NCI-H345 (cell line): ENCODE measurements around the gene NPB.

Source experiments
- DNase-seq: peaks from one replicate; lab custom pipeline; 2025; lab: John Stamatoyannopoulos, UW

The NPB gene

DNA sequence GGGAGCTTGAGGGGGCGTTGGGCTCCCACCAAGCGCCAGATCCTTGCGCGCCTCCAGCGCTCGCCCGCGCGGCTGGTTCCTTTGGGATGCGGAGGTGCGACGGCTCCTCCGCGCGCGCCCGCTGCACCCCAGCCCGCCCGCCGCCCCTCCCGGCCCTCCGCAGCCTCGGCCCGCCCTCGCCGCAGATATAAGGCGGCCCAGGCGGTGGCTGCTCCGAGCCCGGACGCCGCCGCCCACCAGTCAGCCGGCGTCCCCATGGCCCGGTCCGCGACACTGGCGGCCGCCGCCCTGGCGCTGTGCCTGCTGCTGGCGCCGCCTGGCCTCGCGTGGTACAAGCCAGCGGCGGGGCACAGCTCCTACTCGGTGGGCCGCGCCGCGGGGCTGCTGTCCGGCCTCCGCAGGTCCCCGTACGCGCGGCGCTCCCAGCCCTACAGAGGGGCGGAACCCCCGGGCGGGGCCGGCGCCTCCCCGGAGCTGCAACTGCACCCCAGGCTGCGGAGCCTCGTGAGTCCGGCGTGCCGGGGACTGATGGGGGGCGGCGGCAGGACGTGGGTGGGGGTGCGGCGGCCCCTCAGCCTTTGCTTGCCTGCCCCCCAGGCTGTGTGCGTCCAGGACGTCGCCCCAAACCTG lies at the start of gene NPB:
Gene NPB, plus strand, starts transcription at position 216 of the 630 bp plus-strand sequence. Its CDS starts 40 bp downstream, at position 256.
- DNase-seq, result peak; percentile 22

DNA sequence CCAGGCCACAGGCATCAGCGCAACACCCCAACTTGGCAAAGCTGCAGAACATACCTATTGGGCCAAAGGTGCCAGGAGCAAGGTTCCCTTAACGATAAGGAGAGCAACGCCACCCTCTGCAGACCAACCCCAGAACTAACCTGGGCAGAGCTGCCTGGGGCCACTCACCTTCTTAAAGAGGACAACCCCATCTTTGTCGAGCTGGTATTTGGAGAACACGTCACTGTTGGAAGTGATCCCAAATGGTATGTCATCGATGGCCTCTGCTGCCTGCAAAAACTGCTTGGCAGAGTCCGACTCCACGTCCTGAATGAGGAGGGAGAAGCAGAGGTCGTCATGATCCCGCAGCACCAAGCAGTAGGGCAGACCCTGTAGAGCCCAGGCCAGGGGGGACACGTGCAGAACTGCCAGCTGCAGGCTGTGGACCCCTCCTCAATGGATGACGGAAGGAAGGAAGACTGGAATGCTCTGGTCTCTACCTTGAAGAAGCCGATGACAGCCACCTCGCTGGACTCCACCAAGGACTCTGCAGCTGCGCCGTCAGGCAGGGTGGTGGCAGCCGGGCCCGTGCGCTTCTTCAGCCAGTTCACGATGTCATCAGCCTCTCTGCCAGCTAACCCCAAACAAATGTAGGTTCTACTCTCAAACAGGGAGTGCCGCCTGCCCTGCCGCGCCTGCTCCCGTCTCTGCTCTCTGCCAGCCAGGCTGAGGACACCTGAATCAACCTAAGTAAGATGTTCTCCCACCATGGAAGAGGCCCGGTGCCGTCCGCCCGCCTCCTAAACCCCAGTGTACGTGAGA lies 46.9 kb upstream of the NPB start:
- no peak for DNase-seq

DNA sequence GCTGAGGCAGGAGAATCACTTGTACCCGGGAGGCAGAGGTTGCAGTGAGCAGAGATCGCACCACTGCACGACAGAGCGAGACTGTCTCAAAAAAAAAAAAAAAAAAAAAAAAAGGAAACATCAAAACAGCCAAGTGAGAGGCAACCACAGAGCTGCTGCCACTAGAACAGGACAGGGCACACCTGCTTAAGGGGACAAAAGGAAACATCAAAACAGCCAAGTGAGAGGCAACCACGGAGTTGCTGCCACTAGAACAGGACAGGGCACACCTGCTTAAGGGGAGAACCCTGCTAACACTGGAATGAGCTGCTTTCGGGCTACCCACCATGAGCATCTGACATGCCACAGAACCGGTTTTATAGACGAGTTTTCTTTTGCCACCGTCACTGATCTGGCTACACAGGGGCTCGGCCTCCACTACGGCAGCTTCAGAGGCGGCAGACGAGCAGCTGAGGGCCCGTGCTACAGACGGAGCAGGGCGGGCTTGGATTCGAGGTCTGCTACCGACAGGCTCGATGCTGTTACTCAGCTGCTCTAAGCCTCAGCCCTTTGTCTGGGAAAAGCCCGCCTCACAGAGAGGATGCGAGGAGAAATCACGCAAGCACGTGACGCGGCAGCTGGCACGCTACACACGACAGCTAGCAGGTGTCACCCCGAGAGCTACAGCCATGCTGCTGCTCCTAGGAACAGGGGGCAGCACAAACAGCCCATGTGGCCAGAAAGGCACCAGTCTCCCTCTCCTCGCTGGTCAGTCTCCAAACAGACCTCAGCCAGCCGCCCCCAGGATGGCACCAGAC lies 43.7 kb upstream of the NPB start:
- DNase-seq, result no peak

DNA sequence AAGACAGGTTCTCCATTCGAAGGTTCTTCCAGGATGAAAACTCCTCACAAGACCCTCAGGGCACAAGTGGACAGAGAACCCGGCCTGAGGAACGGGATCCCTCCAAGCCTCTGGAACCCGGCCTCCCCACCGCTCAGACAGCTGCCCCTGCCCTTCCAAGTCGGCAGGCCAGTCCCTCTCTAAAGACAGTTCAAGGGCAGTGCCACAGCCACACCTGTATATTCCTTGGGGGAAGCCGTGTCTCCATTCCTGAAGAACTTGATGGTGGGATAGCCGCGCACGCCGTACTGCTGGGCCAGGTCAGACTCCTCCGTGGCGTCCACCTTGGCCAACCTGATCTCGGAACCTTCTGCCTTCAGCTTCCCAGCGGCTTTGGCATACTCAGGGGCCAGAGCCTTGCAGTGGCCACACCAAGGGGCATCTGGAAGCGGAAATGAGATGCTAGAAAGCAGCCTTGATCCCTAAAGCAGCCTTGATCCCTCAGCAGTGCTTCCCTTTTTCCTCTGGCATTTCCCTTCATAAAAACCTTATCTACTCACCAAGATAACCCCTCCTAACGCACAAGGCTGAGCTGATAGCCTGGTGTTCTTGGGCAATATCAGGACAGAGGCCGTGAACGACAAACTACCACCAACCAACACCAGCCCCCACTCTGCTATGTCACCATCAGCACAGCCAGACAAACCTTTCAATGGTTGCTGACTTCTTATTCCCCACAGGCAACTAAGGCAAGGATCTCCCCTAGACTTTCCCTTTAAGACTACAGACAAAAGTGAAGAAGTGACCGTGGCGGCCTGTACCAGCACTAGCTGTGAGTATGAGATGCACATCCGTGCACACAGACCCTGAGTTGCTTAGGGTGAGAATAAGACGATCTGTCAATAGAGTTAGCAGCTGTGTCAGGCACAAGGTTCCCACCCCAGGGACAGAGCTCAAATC lies 42.8 kb upstream of the NPB start:
- DNase-seq, result no peak

DNA sequence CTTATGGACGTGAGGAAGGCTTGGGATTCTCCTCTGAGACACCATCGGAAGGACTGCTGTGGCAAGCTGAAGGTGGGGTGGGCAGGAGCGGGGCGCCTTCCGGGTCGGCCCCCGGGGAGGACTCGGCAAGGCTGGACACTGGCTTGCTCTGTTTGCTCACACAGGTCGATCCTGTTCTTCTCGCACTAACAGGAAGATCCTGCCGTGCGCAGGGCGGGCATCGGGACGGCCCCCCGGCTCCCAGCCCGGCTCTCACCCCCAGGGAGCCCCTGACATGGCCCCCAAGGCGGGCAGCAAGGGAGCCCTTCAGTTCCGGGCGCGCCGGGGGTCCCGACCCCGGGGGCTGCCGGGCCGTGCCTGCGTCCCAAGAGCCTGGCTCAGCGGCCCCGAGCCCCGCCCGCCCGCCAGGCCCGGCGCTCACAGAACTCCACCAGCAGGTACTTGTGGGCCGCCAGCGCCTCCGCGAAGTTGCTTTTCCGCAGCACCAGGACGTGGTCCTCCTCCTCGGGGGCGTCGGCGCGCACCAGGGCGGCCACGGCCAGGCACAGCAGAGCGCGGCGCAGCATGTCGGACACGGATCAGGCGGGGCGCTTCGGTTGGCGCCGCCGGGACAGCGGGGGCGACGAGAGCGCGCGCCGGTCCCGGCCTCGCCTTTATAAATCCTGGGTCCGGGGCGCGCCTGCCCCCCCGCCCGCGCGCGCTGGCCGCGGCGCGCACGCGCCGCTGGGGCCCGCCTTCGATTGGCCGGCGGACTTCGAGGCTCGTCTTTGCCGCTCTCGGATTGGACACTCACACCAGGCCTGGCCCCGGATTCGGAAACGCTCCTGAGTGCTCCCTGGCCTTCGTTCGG lies 41.9 kb upstream of the NPB start, which contains the start of gene P4HB:
Gene P4HB, minus strand, starts transcription at position 630 of the 850 bp plus-strand sequence. Its CDS starts 64 bp downstream, at position 566.
- DNase-seq, result no peak

DNA sequence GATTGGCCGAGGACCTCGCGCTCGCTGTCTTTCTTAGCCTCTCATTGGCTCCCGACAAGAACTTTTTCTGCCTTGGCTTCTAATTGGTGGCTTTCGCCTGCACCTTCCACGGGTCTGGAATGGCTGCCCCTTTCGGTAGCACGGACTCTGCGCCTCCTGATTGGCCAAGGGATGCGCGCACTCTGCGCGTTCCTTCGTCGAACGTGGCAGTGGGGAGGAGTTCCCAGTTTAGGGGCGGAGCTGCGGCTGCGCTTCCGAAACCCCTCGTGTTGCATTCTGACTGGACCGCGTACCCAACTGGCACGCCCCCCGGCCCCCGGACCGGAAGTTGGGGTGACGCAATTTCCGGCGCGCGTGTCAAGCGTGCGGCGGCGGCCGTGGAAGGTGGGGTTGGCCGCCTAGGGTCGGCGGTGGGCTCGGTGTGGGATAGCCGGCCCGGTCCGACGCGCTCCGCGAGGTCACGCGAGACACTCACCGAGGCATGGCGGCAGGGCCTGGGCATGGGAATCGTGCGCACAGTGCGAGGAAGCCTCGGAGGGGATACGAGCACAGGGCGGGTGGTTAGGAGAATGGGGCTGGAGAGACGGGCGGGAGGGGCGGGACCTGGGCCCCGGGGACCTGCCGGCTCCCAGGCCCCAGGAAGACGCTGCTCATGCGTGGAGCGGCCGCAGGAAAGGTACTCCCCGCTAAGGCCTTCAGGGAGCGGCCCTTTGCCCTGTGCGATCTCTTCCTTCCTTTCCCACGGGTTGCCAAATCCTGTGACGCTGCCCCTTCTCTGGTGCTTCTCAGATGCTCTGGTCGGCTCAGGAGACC lies 41.1 kb upstream of the NPB start:
- DNase-seq, result peak; percentile 100

DNA sequence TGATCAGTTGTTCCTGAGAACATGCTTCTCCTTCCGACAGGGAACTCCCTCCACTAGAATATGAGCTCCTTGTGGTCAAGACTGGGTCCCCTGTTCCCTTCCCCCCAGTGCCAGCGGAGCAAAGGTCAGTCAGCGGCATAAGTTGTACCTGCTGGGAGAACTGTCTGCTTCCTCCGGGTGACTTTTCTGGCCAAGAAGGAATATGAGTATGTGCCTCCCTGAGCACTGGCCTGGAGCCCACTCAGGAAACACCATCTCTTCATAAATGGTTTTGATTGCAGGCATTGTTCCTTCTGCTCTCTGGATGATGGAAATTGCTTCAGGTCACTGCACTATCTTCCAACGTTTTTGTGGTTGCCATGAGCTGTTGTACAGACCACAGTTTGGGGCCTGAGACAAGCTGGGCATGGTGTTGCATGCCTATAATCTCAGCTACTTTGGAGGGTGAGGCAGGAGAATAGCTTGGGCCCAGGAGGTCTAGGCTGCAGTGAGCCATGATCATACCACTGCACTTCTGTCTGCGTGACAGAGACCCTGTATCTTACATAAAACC lies 38.8 kb upstream of the NPB start:
- no peak for DNase-seq

DNA sequence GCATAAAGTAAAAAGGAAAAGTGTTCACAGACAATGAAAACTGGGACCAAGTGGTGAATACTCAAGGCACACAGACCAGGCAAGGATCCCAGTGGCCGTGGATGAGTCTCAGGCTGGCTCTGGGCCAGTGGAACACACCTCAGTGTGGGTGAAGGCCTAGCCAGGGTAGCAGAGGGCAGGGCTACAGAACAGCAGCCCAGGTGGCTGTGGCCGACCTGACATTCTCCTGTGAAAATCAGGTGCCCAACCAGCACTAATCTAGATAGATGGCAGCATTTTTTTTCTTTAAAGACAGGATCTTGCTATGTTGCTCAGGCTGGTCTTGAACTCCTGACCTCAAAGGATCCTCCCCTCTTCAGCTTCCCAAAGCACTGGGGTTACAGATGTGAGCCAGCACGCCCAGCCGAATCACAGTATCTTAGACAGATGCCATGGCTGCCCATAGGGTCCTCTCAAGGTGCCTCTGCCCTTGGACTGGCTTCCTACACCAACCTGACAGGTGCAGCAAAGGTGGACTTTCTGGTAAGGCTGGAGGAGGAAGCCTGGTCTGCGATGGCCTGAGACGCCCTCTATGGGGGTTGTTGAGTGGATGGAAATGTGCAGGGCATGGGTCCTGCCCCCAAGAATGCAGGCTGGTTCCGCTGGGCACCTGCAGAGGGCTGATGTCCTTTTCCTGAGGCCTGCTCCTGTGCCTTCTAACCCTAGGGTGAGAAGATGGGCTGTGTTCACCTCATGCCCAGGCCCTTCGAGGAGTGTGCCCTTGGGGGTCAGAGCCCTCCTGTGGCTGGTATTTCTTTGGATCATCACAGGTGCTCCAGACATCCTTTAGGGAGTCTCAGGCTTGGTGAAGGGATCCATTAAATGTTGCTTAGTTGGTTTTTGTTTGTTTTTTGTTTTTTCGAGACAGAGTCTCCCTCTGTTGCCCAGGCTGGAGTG lies 37.9 kb upstream of the NPB start:
- no peak for DNase-seq

DNA sequence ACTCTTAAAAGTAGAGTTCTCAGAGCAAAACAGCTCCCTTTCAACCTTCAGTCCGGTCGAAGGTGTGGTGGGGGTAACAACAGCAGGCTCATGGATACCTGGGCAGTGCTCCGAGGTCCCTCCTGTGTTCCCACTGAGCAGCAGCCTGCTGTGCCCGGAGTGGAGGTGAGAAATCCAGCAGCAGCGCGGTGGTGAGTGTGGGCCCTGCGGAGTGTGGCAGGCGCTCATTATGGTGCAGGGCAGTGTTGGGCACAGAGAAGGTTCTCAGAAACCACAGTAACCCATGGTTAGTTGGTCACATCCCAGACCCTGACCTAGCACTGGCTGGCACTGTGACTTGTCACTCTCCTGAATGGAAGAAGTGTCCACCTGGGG lies 36.7 kb upstream of the NPB start:
- no peak for DNase-seq

DNA sequence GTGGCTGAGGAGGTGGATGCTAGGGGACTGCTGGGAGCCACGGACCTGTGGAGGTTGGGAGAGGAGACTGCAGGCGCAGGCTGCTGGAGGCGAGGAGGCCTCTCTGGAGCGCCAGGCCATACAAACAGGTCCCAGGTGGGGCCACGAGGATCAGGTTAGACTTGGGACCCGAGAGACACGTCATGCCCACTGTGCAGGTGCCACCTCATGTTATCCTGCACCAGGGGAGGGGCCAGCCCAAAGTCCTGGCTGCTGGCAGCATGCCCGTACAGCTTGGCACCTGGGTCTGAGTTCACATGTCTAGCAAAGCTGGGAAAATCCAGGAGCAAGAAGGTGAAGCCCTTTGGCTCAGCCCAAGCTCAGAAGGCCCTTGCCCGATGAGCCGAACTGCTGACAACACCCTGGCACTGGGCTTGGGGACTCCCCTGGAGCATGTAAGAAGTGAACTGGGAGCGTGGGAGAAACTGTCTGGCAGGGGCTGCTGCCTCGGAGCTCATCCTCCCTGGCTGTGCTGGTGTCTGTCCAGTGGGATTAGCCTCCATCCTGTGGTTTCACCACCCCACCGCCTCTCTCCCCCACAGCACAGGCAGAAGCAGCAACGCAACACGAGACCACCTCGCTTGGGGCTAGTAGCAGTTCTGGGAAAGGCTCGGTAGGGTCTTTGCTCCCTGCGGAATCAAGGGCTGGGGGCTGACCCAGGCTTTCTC lies 36.2 kb upstream of the NPB start:
- DNase-seq, result no peak

DNA sequence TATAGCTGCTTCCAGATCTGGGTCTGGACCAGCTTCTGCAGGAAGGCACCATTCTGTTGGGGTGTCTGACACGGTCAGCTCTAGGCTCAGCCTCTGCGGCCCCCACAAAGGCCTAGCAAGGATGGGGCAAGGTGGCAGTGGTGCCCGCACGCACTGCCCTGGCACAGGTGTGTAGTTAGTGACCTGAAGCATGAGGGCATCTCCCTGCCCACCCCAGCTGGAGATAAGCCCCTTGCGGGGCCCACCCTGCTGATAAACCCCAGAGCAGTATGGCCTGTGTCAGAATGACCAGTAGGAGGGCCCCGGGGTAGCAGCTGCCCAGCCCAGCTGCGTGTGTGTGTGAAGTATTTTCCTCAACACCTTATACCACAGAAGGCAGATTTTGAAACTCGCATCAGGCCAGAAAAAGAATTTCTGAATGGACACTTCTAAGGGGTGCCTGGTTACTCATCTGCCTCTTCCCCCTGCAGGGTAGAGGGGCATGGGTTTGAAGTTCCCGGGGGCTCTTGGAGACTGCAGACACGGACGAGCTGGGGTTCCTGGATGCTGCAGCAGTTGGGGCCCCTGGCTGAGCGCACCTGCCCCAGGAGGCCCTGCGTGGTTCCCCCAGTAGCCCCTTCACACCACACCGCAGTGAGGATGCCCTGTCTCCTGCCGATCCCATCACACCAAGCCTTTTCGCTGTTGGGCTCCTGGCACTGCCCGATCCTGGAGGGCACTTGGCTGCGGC lies 35.4 kb upstream of the NPB start:
- no peak for DNase-seq

DNA sequence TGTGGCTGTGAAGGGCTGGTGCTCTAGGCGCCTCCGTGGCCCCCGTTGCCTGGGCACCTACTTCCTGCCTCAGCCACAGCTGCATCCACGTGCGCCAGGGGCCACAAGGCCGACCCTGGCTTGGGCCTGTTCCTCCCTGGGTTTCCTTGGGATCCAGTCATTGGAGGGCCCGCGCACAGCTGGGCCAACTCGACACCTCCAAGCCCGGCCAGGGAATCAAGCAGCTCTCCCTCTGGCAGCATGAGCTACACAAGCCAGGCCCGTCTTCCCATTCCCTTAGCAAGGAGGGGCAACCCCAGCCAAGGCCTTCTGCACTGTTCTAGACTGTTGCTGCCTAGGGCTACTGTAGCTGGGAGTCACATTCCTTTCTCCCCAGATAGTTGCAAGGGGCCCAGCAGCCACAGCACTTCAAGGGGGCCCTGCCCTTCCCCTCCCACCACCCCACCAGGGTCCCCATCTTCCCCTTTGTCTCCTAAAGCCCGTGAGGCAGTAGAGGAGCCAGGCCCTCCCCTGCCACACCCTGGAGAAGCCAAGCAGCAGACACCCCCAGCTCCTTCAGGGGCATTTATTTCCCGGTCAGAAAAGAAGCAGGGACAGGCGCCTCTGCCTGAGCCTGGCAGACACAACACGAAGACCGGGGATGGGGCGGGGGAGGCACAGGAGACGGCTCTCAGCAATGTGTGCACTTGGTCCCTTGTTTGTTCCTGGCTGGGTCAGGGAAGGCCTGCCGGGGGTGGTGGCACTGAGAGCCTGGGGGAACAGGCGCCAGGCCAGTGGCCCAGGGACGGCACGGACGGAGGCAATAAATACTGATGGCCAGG lies 34.7 kb upstream of the NPB start:
- DNase-seq, result peak; percentile 17

DNA sequence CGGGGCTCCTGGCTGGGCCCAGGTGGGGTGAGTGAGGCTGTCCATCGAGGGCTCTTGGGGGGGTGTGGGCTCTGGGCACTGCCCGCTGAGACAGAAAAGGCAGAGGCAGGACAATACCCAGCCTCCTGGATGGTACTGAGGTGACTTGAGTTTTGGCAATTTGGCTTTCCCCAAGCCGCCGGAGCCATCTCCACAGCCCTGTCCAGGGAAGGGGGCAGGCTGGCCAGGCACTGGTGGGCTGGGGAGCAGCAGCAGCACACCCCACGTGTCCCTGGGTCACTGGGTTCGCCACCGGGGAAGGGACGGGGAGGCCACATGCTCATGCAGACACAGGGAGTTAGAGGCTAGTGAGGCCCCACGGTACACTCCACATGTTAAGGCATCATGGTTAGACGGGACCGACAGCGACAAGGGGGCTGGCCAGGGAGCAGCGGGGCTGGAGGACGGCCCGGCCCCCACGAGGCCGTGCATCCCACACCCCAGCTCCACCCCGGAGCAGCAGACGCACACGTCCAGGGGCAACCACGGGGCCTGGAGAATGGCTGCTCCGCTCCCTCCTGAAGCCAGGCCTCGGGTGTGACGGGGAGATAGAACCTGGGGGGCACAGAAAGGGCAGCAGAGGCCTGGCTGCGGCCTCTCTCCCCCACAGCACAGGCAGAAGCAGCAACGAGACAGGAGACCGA lies 33.9 kb upstream of the NPB start:
- no peak for DNase-seq

DNA sequence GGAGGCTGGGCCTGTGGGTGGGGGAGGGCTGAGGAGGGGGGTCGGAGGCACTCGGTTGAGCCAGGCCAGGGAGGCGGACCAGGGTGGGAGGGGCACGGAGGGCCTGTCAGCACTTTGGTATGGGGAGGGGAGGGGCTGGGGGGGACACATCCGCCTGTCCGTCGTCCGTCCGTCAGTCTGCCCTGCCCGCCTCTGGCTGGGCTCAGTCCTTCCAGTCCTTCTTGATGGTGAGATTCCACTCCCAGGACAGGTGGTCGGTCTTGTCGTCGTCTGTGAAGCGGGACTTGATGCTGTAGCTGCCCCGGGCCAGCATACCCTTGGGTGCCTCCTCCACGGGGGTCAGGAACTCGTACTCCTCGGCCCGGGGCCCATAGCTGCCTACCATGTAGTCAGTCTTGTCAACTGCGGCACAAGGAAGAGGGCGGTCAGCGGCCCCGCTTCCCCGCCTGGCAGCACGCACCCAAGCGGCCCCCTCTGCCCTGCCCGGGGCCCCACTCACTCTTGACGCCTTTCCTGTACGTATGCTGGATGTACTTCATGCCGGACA lies 33.3 kb upstream of the NPB start:
- DNase-seq, result no peak
